NCI-H82 treated with DMSO at 0.1 percent for 48 hours (cell line): ENCODE measurements around the gene DCAF8.
"Not testable (repeated sequence)": the region's sequence is repeated elsewhere in the genome, so short reads cannot be mapped to it uniquely, and the experiment has no call there.

Experiments
- DNase-seq: peaks from one replicate; lab custom pipeline; 2025; ENCODE audit not compliant: unreplicated experiment; lab: John Stamatoyannopoulos, UW

DCAF8 gene

DNA sequence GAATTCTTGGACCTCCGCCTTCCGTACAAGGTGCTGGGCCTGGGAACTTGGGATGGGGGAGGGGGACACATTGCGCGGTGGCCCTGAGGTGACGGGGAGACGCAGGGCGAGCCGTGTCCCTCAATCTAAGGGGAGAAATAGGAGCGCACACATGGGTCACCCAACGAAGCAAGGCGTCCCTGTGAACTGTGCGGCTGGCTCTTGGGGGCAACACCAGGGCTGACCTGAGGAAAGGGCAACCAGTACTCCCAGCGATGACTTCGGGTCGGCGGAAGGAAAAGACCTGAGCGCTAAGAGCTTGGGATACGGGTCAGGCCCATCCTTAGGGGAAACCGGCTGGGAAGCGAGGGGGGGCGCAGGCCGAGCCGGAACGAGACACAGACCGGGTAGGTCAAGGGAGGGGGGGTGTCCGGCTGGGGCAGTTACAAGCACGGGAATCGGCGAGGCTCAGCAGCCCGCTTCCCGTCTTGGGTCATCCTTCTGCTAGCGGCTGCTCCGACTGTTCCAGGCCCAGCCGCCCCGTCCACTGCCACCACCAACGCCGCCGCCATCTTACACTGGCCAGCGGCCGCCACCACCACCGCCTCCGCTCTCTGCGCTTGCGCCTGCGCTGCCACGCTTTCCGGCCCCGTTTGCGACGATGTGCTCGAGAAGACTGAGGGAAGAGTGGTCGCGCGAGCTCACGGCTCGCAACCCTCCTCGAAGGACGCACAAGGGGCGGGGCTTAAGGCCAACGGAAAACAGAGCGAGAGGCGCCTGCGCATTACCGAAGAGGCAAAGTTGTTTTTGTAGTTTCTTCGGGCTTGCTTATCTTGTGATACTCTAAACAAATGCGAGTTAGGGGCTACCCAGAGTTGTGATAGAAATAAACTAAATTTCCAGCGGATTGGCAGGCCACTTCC, at the start of gene DCAF8:
DCAF8 (minus strand) TSS at position 657 of the 902 bp plus-strand sequence. CDS start 18,541 bp downstream, outside the sequence.
- peak; percentile 90 for DNase-seq

DNA sequence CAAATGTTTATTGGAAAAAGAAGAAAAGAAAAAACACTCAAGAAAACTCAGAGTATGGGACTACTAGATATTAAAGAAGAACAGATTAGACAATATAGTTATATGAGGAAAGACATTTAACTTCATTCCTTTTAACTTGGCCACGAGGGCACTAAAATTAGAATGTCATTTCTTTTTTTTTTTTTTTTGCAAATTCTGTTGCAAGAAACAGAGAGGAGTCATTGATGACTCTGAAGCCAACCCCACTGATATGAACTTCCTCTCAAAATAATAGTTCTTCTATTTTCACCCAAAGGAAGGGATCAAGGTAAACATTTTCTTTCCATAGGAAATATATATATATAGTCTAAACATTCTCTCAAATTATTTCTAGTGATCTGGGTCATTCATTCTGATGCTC, 47.2 kb upstream of the DCAF8 start:
- DNase-seq, result no peak

DNA sequence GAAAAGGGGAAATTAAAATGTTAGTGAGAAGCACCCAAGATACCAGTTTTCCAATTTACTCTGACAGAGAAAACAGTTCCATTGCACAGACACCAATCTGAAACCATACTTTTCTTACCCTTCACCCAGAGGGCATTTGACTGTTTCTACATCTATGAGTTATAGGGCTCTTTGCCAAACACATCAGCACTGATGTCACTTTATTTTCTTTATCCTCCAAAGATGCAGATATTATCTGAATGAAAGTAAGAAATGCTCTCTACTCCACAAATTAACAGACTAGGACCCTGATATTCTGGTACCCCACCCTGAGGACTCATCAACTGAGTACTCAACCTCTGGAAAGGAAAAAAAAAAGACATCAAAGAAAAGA, 46.8 kb upstream of the DCAF8 start:
- no peak for DNase-seq

DNA sequence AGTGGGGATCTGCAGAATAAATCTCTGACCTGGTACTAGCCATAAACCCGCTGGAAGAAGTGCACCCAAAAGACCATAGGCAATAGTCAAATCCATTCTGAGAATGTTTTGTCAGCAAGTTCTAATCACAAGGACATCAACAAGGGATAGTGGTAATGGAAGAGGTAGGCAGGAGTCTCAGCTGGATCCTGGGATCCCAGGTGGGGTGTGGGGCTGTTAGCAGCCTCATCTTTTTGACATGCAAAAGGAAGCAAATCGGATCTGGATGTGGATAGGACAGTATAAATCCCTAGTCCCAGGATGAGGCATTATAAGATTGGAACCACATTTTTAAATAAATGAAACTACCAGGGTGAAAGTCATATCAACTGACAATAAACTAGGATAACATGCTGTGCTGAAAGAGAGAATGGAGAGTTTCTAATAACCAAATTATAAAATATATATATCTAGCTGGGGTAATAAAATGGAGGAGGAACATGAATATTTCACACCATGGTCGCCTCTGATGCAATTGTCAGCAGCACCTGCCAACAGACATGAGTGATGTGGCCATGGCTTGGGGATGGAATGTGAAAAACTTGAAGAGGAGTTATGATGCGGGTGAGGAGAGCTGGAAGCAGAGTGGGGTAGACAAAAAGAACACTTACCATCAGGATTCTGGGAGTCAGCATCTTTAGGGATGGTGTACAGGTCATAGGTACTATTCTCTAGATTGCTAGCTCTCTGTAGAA, 46.3 kb upstream of the DCAF8 start:
- DNase-seq, result no peak

DNA sequence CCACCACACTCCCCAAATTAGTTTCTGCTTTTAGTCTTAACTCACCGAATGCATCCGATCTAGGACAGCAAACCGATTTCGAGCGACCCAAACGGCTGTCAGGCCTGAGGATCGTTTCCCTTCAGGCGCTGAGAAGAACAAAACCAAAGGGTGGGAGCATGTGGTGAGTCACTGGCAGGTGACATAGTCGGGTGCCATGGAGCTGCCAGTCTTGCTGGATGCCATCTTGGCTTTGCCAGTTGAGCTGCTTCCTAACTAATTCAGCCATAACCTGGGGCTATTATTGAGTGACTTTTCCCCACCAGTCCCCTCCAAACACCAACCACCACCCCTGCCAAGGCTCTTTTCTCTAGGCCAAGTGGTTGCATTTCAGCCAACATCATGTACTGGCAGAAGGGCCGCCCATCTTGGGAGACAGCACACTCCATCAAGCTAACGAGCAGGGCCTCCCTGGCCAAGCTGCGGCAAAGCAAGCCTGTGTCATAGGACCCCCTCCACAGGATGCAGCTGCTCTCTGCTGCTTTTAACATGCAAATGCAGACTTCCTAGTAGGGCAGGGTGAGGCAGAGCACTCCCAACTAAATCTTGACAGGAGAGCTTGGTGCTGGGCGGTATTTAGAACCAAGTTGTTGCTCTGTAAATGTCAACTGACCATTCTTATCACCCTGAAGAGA, 44.9 kb upstream of the DCAF8 start:
- no peak for DNase-seq

DNA sequence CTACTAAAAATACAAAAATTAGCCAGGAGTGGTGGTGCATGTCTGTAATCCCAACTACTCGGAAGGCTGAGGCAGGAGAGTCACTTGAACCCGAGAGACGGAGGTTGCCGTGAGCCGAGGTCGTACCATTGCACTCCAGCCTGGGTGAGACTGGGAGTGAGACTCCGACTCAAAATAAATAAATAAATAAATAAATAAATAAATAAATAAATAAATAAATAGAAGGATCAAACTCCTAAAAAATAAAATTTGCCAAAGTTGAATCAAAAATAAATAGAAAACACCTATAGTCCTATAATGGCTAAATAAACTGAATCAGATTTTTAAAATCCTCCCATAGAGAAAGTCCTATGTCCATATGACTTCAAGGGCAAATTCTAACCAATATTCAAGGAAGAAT, 37.8 kb upstream of the DCAF8 start:
- DNase-seq, result no peak

DNA sequence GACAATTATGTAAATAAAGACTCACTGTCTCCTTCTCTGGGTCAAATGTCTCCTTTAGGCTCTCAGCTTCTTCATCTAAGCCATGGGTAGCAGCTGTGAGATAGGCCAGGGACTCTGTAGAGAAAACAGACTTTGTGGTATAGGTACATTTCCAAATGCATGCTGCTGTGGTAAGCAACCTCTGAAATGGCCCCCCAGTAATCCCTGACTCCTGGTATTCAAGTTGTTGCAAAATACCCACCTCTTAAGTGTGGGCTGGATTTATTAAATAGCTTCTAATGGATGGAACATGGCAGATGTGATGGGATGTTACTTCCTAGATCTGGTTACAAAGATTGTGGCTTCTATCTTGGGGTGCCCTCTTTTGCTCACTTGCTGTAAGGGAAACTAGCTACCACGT, 33.7 kb upstream of the DCAF8 start:
- DNase-seq, result no peak

DNA sequence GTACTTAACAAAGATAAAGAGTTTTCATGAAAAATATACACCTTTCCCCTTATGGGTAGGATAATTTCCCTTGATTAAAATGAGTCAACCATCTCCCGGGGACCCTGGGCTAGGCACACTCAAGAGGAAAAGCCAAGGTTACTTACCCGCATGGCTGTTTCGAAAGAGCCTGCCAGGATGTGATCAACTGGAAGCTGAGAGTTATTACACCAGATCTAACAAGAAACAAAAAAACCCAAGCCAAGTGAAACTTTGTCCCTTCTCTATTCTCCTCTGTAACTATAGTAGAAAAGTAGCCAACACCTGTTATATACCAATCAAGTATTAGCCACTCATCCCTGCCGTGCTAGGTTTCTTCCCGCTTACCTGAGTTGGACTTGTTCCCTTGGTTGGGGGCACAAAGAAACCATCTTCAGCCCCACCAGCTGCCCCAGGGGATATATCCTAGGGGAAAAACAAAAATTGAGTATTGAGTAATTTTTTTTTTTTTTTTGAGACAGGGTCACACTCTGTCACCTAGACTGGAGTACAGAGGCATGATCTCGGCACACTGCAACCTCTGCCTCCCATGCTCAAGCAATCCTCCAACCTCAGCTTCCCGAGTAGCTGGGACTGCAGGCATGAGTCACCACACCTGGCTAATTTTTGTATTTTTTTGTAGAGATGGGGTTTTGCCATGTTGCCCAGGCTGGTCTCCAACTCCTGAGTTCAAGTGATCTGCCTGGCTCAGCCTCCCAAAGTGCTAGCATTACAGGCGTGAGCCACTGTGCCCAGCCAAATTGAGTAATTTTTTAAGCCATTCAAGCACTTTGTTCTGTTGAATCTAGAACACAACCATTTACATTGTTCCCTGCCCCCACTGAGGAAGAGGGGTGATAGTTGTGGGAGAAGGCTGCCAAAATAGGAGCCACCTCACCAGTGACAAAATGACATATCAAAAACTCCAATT, 30.9 kb upstream of the DCAF8 start:
- DNase-seq, result no peak

DNA sequence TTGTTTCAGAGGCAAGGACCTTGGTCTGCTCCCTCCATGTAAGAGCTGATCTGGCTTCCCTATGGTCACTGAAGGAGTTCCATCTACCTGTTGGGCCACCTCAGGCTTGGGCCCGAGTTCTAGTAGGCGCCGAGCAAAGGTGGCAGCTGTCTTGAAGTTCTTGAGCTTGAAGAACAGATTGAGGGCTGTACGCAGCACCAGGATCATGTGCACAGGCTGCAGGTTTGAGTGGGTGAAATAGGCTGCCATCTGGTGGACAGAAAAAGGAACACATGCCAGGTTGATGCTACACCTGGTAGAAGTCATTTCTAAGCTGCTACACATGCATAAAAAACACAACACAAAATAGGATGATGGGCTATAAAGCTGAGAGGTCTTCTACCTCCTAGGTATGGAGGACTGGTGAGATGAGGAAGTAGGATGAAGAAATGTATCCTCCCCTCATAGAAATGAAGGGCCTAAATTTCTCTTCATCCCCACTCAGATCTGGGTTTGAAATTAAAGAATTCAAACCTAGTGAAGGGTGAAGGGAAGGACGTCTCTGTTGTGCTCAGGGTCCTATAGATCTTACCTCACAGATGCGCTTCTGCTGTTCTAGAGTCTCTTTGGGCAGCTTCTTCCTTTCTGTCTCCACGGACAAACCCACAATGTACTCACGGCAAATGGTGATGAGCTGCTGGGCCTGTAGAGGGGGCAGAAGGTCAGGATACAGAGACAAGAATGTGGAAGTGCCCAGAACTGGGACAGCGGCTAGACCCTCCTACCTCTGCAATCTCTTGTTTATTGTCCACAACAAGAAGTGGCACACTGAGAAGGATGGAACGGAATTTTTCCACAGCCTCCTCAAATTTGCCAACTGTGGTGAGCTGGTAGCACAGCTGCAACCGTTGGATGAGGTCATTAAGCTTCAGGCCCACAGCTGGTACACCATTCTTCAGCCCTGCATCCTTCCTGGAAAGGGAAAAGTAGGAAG, 29.2 kb upstream of the DCAF8 start:
- peak; percentile 67 for DNase-seq

DNA sequence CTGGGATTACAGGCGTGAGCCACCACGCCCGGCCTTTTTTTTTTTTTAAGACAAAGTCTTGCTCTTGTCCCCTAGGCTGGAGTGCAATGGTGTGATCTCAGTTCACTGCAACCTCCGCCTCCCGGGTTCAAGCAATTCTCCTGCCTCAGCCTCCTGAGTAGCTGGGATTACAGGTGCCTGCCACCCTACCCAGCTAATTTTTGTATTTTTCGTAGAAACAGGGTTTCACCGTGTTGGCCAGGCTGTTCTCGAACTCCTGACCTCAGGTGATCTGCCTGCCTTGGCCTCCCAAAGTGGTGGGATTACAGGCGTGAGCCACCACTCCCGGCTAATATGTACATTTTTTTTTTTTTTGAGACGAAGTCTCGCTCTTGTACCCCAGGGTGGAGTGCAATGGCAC, 25.4 kb upstream of the DCAF8 start:
- not testable (repeated sequence) for DNase-seq

DNA sequence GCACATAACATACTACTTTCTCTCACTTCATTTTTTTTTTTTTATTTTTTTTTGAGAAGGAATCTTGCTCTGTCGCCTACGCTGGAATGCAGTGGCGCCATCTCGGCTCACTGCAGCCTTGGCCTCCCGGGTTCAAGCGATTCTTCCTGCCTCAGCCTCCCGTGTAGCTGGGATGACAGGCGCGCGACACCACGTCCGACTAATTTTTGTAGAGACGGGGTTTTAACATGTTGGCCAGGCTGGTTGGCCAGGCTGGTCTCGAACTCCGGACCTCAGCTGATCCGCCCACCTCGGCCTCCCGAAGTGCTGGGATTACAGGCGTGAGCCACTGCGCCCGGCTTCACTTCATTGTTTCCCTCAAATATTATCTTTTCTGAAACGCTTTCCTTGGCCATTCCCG, 23.2 kb upstream of the DCAF8 start:
- no peak for DNase-seq

DNA sequence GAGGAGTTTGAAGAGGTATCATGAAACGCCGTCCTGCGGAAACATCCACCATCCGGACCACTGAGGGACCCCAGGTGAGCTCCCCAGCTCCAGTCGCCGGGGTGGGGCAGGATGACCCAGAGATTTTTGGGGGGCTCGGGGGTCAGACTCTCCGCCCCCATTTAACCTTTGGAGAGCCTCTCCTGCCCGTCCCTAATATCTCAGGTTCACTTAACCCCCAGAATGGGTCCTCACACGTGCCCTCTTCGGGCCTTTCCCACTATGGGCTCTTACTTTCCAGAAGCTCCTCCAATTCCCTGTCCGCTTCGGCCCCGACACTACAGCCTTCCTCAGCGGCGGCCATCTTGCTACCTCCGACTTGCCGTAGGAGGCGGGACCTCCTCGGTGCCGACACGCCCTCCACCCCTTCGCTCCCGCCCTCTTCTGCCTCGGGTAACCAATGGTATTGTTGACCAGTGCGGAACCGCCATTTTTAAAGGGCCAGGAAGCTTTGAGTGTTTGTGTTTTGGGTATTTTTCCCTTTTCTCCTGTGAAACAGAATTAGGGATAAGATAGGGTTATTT, 22.5 kb upstream of the DCAF8 start, which contains the start of gene PEX19:
PEX19 (minus strand) TSS at position 352 of the 563 bp plus-strand sequence; CDS start at position 343, 9 bp downstream.
- peak; percentile 79 for DNase-seq

DNA sequence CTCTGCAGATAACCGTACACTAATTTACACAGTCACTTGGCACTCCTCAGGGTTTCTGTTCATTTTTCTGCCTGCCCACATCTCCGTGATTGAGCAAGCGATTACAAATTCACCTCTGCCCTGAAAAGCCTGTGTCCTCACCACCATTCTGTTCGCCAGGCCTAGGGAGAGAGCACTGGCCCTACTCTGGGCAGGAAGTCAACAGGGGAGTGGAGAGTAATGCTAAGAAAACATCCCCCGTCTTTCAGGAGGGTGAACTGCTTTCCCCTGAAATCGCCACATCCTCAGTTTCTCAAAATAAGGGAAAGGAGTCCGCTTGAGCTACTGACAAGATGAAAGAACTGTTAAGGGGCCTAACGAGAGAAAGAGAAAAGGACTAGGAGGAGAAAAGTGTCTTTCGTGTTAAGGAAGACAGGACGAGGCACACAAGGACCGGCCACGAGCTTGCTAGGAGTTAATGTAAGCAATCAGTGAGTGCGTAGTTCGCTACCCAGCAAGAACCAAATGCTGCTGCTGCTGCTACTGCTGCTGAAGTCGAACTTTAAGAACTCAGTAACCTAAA, 22.0 kb upstream of the DCAF8 start:
- no peak for DNase-seq

DNA sequence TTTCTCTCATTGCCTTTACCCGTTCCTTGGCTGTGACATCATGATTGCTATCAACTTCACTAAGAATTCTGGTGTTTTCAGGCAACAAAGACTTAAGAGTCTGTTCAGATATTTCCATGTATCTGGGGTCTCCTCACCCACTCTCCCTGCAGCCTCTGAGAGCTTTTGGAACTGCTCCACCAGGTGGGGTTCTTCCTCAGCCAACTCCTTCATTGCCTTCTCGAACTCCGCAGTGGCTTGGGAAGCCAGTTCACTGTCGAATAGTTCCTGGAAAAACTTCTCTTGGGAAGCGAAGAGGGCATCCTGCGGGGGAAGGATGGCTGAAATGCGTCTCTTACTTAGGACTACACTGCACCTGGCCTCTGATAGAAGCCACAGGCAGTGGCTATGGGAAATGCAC, 20.5 kb upstream of the DCAF8 start:
- no peak for DNase-seq

DNA sequence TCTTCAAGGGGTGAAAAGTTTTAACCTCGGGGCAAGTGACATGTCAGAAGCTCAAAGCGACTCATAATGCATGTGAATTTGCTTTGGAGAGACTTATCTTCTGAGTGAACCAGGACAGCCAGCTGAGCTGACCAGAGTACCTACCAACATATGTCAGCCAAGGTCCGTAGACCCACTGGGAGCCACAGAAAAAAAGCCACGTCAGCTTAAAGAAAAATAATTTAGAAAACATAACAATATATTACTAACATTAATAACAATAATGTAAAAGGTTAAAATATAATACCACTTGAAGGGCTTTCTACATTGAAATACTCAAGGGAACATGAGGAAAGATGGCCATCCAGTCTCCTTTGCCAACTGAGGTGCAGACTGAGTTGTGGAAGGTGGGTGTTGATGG, 15.6 kb upstream of the DCAF8 start:
- no peak for DNase-seq

DNA sequence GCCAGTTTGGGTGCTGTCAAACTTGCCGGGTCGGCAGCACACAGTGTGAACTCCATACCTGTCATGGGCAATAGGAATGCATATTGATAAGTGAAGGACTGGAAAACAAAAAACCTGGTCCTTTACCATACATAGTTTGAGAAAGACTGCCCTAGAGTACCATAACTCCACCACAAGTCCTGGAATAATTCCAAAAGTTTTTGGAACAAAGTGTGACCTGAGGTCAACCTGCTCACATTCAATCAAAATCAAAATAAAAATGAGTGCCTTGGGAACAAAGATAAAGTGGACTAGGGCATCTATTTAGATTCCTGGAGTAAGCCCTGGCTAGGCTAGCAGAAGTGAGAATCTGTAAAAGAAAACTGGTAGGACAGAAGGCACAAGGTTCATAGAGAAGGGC, 15.0 kb upstream of the DCAF8 start:
- DNase-seq, result no peak

DNA sequence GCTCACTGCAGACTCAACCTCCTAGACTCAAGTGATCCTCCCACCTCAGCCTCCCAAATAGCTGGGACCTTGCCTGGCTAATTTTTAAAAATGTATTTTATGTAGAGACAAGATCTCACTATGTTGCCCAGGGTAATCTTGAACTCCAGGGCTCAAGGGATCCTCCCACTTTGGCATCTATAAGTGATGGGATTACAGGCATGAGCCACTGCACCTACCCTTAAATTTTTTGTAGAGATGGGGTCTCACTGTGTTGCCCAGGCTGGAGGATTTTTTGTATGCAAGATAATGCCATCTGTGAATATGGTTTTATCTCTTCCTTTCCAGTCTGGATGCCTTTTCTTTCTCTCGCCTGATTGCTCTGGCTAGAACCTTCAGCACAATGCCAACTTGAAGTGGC, 8.7 kb upstream of the DCAF8 start:
- no peak for DNase-seq

DNA sequence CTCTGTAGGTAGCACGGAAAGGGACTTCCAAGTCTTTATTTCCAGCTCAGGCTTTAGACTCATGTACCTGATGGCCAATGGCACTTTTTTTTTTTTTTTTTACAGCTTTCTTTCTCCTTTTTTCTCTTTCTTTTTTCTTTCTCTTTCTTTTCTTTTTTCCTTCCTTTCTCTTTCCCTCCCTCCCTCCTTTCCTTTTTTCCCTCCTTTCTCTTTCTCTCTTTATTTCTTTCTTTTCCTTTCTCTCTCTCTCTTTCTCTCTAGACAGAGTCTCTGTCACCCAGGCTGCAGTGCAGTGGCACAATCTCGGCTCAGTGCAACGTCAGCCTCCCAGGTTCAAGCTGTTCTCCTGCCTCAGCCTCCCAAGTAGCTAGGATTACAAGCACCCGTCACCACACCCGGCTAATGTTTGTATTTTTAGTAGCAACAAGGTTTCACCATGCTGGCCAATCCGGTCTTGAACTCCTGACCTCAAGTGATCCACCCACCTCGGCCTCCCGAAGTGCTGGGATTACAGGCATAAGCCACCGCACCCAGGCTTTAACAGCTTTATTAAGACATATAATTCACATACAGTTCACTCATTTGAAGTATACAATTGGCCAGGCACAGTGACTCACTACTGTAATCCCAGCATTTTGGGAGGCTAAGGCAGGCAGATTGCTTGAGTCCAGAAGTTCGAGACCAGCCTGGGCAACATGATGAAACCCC, 5.1 kb upstream of the DCAF8 start:
- DNase-seq, result no peak
